Vagina (tissue), 2 donors: Measurements from ENCODE around the gene ITGA6.
"Not testable (repeated sequence)": the region's sequence is repeated elsewhere in the genome, so short reads cannot be mapped to it uniquely, and the experiment has no call there.

Source experiments
- POLR2A ChIP-seq, 2 donors: fragments of 450-650 bp; IDR thresholded peaks; one replicate each; pipeline ENCODE4 v1.6.1; 2017; ENCODE audit warnings: antibody characterized with exemption in 2 of 2, mild to moderate bottlenecking in 2 of 2, moderate library complexity in 2 of 2
- POLR2AphosphoS5 ChIP-seq, 2 donors: sonication (generic); formaldehyde crosslinking; IDR thresholded peaks; one replicate each; pipeline ENCODE4 v1.9.0; 2017; ENCODE audit warnings: antibody characterized with exemption in 2 of 2, mild to moderate bottlenecking in 2 of 2, low read depth in 1 of 2; ENCODE audit not compliant: insufficient read depth in 1 of 2
- TF ChIP-seq, protein P1 (sequence below), 3 experiments: fragments of 450-650 bp in 2 of 3; fragments of 200-600 bp in 1 of 3; sonication (generic) in 1 of 3; IDR thresholded peaks; one replicate each; pipeline ENCODE4 v1.5.1; 2017 to 2019; ENCODE audit warnings: antibody characterized with exemption in 3 of 3, mild to moderate bottlenecking in 2 of 3, moderate library complexity in 2 of 3

DNA sequence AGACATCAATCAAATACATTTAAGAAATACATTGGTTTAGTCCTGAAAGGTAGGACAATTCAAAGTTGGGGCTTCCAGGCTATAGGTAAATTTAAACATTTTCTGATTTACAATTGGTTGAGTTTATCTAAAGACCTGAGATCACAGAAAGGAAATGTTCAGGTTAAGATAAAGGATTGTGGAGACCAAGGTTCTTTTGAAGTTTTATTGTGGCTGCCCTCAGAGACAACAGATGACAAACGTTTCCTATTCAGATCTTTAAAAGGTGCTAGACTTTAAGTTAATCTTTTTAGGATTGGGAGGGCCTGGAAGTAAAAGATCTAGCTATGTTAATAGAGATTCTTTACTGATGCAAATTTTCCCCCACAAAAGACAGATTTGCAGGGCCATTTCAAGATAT lies 122.4 kb downstream of the ITGA6 start:
- TF ChIP-seq, protein P1, sequence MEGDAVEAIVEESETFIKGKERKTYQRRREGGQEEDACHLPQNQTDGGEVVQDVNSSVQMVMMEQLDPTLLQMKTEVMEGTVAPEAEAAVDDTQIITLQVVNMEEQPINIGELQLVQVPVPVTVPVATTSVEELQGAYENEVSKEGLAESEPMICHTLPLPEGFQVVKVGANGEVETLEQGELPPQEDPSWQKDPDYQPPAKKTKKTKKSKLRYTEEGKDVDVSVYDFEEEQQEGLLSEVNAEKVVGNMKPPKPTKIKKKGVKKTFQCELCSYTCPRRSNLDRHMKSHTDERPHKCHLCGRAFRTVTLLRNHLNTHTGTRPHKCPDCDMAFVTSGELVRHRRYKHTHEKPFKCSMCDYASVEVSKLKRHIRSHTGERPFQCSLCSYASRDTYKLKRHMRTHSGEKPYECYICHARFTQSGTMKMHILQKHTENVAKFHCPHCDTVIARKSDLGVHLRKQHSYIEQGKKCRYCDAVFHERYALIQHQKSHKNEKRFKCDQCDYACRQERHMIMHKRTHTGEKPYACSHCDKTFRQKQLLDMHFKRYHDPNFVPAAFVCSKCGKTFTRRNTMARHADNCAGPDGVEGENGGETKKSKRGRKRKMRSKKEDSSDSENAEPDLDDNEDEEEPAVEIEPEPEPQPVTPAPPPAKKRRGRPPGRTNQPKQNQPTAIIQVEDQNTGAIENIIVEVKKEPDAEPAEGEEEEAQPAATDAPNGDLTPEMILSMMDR (IDR thresholded peaks at IDR 0.05) = not testable (repeated sequence)
- not testable (repeated sequence) for TF ChIP-seq POLR2A (IDR thresholded peaks at IDR 0.05); POLR2AphosphoS5 (IDR thresholded peaks at IDR 0.05; ENCODE audit: insufficient read depth in 1 of 2, low read depth in 1 of 2)
